ENCODE measurements around the gene SERPINA5.
"Not testable (repeated sequence)": the region's sequence is repeated elsewhere in the genome, so short reads cannot be mapped to it uniquely, and the experiment has no call there.

SERPINA5 gene

GRCh38 chr14:94577472-94577871, 3.8 kb upstream of the SERPINA5 start:
- DNase-seq = not testable (repeated sequence)

- DNase-seq = no peak
Observed at GRCh38 chr14:94578712-94579111, 2.5 kb upstream of the SERPINA5 start.

- DNase-seq = no peak
Observed at GRCh38 chr14:94582199-94582750, 1.0 kb downstream of the SERPINA5 start.

GRCh38 chr14:94582851-94583250, 1.6 kb downstream of the SERPINA5 start:
- DNase-seq = no peak

DNA sequence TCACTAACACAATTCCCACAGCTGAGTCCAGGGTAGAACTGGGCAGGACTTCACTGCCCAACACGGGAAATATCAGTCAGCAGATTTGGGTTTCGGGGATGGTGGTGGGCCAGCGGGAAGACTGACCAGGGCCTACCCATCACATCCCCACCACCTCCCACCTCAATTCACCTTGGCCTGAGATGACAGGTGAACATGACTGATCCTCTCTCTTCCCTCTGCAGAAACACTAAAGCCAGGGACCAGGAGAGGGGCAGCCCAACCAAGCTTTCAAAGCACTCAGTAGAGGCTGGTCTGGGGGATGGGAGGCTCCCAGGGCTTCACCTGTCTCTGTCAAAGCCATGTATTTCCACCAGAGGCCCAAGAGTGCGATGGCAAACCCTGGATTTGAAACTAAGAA, 2.3 kb downstream of the SERPINA5 start:
- no peak for DNase-seq

GRCh38 chr14:94584591-94585280, 3.5 kb downstream of the SERPINA5 start:
- no peak for DNase-seq

DNA sequence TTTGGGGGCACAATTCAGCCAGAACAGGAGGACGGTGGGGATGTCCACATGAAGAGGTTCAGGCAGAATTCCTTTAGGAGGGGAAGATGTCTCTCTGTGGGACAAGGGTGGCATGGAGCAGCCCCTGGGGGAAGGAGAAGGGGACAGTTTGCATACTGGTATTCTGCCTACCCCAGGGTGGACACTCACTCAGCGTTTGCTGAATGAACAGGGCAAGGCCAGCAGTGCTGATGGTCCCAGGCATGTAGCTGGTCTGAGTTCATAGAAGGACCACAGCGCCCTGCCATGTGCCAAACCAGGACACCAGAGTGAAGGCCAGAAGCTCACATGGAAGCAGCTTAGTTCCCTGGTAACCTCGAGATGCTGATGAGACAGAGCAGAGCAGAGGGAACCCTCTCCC, 5.4 kb downstream of the SERPINA5 start:
- no peak for DNase-seq

GRCh38 chr14:94588311-94588710, 7.1 kb downstream of the SERPINA5 start:
- no peak for DNase-seq

DNA sequence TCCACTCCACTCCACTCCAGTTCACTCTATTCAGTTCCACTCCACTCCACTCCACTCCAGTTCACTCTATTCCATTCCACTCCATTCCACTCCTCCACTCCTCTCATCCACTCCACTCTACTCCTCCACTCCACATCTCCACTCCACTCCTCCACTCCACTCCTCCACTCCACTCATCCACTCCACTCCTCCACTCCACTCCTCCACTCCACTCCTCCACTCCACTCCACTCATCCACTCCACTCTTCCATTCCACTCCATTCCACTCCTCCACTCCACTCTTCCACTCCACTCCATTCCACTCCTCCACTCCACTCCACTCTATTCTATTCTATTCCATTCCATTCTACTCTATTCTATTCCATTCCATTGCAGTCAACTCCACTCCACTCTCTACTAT, 9.8 kb downstream of the SERPINA5 start:
- no peak for DNase-seq

DNA sequence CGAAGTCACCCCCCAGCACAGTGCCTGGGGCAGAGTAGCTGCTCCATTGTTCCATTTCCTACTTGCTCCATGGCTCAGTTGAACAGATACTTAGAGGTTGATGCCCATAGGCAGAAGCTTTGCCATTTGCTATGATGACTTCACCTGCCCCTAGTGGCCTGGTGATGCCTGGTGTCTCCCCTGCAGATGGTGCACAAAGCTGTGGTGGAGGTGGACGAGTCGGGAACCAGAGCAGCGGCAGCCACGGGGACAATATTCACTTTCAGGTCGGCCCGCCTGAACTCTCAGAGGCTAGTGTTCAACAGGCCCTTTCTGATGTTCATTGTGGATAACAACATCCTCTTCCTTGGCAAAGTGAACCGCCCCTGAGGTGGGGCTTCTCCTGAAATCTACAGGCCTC, 10.6 kb downstream of the SERPINA5 start:
- no peak for DNase-seq

DNA sequence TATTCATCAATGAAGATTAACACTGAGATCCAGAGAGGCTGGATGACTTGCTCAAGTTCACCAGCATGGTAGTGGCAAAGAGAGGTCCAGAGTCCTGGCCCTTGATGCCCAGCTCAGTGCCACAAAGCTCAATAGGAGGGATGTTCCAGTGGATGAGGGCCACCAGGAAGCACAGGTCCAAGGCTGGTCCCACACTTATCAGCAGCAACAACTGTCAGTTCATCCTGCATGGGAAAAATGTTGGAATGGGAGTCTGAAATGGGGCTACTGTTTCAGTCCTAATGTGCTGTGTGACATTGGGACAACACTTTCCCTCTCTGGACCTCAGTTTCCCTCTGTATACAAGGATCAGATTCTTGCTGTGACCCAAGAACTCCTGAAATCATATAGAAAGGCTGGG, 11.2 kb downstream of the SERPINA5 start:
- DNase-seq = no peak

DNA sequence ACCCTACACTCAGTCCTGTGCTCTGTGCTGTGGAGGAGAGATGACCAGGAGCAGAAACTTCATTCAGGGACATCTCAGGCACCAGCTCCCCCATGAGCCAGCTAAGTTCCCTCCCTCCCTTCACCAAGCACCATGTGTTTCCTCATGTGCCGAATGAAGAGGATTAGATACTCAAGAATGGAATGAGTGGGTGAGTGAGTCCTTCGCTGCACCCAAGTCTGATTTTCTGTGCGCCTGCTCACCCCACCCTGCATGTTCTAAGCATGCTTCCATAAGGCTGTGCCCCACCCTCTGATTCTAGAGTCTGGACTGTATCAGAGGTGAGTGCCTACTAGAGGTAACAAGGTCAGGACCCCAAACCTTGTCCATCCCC, 12.1 kb downstream of the SERPINA5 start:
- DNase-seq = no peak

DNA sequence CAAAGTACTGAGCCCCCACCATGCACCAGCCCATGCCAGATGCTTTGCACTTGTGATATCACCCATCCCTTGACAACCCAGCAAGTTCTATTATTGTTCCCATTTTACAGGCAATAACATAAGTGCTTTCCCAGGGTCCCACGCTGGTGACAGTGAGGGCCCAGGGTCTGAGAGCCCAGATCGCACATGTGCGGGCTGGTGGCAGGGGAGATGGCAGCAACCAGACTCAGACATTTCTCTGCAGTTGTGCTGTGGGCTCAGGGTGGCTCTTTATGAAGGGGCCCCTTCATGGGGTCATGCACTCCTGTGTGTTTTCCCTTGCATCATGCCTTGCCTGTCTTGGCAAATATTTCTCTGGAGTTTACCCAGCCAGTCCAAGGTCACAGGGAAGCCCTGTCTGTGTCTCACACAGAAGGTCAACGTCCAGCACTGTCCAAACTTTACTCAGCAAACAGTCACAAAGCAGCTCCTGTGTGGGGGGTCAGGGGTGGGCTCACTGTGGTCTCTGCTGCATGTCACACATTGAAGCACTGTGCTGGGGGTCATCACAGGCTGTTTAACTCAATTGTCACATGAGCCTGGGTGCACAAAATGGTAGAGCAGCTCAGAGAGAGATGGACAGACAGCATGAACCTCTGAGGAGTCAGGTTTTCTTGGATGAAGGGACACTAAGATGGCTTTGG, 12.7 kb downstream of the SERPINA5 start:
- no peak for DNase-seq

DNA sequence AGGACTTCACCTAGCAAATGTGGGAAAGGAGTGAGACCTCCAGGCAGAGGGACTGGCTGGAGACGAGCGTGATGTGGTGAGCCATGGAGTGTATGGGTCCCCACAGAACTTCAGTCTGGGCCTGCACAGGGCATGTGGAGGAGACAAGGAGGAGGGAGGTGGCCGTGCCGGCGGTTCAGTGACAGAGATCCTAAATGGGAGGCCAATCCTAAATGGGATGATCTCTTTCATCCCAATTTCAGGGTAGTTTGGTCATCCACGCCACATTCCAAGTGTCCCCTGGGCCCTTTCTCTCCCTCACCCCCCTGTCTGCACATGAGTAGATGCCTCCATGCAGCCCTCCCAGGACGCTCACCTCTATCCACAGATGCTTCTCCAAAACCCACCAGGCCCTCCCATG, 13.2 kb downstream of the SERPINA5 start:
- no peak for DNase-seq

GRCh38 chr14:94595912-94596311, 14.7 kb downstream of the SERPINA5 start:
- no peak for DNase-seq

GRCh38 chr14:94596361-94596760, 15.1 kb downstream of the SERPINA5 start:
- DNase-seq = no peak

- no peak for DNase-seq
Observed at GRCh38 chr14:94597788-94598187, 16.6 kb downstream of the SERPINA5 start.

- no peak for DNase-seq
Observed at GRCh38 chr14:94598506-94598815, 17.2 kb downstream of the SERPINA5 start.

GRCh38 chr14:94598816-94599655, 17.8 kb downstream of the SERPINA5 start:
- no peak for DNase-seq

DNA sequence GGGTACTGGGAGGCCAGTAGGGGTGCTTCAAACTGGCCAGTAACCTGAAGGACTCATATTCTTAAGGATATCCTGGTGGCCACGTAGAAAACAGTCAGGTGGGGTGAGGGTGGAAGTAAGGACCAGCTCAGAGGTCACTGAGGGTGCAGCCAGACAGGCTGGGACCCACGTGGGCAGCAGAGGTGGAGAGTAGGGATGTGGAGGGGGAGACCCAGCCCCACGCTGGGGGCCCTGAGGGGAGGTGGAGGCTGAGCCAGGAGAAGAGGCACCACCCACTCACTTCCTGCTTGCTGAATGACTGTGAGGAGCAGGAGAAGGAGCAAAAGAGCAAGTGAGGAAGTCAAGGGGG, 18.4 kb downstream of the SERPINA5 start:
- no peak for DNase-seq

- no peak for DNase-seq
Observed at GRCh38 chr14:94600148-94600545, 18.9 kb downstream of the SERPINA5 start.

DNA sequence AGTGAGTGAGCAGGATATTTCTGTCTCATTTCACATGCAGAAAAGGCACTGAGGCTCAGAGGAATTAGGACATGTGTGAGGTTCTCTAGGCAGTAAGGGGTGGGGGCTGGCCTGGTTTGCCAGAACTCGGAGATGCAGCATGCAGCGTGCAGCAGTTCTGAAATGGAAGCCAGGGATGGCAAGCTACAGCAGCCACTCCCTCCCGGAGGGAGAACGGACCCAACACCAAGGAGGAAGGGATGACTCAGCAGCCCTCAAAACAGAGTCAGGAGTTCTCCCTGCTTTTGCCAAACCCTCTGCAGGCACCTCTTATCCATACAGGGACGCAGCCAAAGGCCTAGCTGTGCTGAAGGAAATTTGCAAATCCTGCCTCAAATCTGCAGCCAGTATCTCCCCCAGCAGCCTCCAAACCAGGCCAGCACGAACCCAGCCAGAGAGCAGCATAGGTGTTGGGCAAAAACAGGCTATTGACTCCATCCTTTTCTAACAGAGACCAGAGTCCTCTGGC, 20.7 kb downstream of the SERPINA5 start:
- peak; percentile 35 for DNase-seq

GRCh38 chr14:94602722-94603121, 21.5 kb downstream of the SERPINA5 start:
- no peak for DNase-seq

DNA sequence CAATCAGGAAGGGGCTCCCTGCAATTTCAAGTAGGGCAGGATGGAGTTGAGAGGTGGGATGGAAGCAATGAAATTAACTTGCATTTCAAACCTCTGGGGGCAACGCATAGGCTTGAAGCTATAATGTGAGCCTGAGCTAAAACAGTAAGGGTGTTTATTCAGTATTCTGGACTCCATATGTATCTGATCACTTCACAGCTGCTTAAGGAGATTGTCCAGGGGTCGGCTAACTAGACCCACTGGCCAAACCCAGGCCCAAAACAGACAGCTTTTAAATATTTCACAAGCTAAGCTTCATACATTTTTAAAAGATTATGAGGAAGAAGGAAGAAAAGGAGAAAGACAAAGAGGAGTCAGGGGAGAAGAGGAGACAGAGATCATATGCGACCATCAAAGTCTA, 24.1 kb downstream of the SERPINA5 start:
- no peak for DNase-seq

Measured in 8988T (cell line).